HG03039 (cell line): Measurements from ENCODE around the gene C6orf52.

Source experiments
- ATAC-seq: cut with Tn5 transposase; IDR thresholded peaks from one replicate; pipeline ENCODE4 v1.9.1; 2021; ENCODE audit warnings: mild to moderate bottlenecking, moderate library complexity; ENCODE audit not compliant: unreplicated experiment

The C6orf52 gene

DNA sequence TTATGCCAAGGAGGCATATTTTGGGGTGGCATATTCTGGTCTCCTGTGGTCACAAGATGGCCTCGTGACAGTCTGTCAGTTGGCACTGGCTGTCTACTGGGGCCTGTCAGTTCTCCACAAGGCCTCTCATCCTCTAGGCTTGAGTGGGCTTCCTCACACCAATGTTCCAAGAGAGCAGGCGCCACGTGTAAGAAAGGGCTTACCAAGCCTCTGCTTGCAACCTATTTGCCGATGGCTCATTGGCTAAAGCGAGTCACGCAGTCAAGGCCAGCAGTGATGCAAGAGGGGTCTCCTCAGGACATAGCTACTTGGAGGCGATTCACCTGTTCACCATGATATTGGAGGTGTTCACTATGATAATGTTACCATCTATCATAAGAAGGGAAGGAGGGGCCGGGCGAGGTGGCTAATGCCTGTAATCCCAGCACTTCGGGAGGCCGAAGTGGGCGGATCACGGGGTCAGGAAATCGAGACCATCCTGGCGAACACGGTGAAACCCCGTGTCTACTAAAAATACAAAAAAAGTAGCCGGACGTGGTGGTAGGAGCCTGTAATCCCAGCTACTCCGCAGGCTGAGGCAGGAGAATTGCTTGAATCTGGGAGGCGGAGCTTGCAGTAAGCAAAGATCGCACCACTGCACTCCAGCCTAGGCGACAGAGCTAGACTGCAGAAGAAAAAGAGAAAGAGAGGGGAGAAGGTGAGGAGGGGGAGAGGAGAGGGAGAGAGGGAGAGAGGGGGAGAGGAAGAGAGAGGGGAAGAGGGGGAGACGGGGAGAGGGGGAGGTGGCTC, 35.3 kb downstream of the C6orf52 start:
- ATAC-seq: no peak

DNA sequence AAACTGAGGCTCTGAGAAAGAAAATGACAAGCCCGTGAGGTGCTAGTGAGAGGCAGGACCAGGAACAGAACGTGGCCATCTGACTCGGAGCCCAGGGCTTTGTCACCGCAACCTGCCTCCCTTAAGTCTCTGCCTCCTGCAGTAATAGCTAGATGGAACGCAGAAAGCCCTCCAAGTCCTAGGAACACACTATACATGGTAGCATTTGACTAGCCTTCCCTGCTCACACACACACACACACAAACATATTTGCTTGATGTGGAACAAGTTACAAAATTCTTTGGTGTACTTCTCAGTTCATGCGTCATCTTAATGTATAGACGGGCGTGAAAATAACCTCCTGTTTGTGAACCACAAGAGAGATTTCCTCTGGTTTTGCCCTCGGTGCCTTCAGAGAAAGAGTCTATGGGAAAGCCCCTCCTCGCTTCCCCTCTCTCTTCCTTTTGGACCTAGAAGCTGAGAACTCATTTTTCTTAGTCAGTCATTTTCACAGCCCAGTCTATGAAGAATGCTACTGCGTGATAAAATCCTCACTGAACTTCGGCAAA, 38.8 kb downstream of the C6orf52 start:
- no peak for ATAC-seq

DNA sequence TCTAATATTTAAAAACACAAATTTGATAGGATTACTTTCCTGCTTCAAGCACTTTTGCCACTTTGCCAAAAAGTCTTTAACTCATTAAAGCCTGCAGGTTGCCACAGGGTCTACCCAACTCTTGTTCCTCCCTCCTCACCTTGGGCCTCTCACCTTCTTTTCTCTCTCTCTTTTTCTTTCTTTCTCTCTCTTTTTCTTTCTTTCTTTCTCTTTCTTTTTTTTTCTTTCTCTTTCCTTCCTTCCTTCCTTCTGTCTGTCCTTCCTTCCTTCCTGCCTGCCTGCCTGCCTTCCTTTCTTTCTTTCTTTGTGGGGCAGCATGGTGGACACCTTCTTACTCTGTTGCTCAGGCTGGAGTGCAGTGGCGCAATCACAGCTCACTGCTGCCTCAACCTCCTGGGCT, 50.2 kb downstream of the C6orf52 start:
- ATAC-seq: no peak

DNA sequence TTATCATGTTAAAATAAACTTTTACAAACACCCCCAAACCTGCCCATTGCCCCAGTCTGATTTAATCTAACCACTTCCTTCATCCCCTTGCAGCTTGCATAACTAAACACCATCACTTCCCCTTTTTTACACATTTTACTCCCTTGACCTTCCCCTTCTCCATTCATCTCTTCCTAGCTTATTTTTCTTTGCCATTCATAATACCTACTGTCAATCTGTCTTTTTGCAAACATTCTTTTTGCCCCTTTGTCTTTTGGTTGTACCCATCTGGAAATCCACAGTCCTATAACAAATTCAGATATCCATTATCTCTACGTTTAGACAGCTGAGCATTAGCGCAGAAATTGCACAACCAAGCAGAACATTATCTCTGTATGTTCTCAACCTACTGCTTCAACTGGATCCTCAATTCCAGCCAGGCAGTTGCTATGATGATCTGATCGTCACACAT, 51.2 kb downstream of the C6orf52 start:
- ATAC-seq: peak; percentile 62

DNA sequence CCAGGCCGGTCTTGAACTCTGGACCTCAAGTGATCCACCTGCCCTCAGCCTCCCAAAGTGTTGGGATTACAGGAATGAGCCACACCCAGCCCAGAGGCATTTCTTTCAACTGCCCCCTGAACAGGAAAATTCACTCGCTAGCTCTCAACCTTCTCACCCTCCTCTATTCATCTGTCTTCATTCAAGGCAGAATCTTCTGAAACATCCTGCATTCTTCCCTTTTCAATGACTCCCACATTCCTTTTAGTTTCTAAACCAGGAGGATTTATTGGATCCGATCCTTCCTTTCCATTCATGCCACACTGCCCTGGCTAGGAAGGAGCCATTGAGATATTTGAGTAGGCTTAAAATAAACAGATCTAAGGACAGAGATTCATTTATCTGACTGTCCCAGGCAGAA, 52.9 kb downstream of the C6orf52 start:
- ATAC-seq: no peak

DNA sequence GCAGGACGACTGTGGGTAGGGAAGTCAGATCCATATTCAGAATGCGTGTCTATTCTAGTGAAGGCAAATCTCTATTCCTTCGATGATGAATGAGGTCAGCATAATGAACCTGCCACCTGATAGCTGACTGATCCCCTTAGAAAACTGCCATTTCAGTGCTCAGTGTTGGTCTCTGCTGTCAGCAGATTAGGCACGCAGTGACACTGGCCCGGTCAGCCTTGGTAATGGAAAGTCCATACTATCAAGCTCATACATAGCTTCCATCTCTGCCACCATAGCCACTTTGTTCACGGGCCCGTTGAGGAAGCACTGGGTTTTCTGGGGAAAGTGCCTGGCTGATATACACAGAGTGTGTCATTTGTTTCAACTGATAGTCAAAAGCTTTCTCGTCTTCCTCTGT, 54.0 kb downstream of the C6orf52 start:
- ATAC-seq: no peak

DNA sequence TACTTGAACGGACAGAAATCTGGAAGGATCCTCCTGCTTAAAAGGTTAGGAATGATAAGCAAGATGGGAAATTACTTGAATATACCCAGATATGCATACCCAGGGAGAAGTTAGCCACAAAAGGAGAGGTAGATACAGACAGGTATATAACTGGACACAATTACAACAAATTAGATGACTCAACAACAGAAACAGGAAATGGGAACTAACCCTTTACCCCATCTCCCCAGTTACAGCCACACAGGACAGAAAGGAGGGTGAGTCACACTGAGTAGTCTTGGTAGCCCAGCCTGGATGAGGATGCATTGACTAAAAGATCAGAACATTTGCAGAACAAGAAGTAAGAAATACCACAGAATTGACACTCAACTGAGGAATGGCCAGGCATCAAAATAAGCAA, 61.2 kb downstream of the C6orf52 start:
- peak; percentile 89 for ATAC-seq

DNA sequence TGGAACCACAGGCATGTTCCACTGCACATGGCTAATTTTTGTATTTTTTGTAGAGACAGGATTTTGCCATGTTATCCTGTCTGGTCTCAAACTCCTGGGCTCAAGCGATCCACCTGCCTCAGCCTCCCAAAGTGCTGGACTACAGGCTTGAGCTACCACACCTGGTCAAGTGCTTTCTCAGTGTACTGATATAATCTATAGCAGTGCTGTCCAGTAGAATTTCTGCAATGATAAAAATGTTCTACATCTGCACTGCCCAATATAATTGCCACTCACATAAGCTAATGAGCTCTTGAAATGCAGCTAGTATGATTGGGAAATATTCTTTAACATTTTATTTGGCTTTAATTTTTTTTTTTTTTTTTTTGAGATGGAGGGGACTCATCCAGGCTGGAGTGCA, 64.2 kb downstream of the C6orf52 start:
- ATAC-seq: no peak

DNA sequence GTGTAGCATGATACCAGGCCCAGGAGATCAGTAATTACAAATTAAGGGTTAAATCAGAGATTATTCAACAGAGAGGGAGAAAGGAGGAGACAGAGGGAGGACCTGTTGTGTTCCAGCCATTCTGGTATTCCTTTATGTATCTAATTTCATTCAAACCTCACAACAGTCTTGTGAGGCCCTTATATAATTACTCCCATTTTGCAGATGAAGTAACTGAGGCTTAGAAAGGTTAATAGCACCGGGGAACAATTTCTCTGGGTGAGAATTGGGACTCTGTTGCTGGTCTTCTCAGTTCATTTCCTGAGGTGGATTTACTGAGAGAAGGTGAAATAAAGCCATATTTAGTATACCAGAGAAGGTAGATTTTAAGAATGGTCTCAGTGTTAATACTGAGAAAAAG, 66.6 kb downstream of the C6orf52 start:
- ATAC-seq: no peak

DNA sequence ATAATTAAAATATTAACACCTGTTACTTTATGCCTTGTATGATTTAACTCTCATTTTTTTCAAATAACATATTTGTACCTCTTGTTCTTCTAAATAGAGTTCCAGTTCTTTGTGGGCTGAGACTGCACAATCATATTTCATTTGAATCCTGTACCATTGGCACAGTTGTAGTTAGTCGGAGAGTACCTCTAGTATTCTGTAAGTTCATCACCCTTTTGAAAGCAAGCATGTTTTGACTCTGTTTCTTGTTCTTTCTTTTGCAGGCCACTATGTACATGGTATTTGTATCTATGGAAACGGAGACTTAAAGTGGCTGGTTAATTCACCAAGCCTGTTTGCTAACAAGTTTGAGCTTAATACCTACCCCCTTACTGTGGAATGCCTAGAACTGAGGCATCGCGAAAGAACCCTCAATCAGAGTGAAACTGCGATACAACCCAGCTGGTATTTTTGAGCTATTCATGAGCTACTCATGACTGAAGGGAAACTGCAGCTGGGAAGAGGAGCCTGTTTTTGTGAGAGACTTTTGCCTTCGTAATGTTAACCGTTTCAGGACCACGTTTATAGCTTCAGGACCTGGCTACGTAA, 68.2 kb downstream of the C6orf52 start:
- ATAC-seq: no peak

DNA sequence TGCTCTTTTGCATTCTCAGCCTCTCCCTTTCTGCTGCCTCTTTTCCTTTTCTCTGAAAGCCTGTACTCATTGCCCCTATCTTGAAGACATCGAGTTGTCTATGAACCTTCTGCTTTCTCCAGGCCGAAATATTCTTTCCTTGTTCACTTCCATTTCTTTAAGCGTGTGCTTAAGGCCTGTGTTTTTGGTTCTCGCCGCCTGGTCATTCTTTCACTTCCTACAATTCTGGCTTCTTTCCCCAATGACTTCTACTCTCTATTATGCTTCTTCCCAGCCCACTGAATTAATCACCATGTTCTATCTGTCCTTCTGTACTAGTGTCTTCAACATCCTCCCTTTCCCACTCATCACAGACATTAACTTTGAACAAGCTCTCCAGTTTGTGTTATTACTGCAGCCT, 69.6 kb downstream of the C6orf52 start:
- no peak for ATAC-seq

DNA sequence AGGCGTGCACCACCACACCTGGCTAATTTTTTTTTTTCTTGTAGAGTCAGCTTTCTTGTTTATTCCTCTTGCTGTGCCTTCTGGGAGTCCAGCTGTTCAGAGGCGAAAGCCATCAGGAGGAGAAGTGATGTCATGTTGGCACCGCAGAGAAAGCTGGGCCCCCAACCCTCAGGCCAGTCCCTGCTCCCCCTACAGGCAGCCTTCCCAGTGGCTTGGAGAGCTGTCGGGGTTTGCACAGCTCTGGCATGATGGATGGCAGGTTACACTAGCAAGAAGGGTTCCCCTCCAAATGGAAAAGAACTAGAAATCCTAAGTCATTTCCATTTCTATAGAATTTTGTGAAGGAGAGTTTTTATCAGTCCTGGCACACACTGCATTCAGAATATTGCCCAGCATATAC, 72.6 kb downstream of the C6orf52 start:
- no peak for ATAC-seq
